SK-N-SH treated with all-trans-retinoic acid at 6 μM for 48 hours (cell line): ENCODE data around the gene OASL.

Experiments
- ATAC-seq: fragments of 200-7000 bp; cut with Tn5 transposase; 3 replicates; pipeline ENCODE4 v1.9.1; 2020; ENCODE audit warnings: mild to moderate bottlenecking, moderate library complexity
- BACH2 ChIP-seq: fragments of 250-450 bp; sonication (Bioruptor Pico); IDR thresholded peaks from 2 replicates; pipeline ENCODE4 v1.9.0; 2021; ENCODE audit warnings: mild to moderate bottlenecking, borderline replicate concordance
- CREB5 ChIP-seq: fragments of 250-450 bp; sonication (Bioruptor Pico); IDR thresholded peaks from 2 replicates; pipeline ENCODE4 v1.5.1; 2020; ENCODE audit warnings: low read depth, mild to moderate bottlenecking, moderate library complexity
- CSDC2 ChIP-seq: fragments of 250-450 bp; sonication (Bioruptor Pico); IDR thresholded peaks from 2 replicates; pipeline ENCODE4 v1.5.0; 2020; ENCODE audit warnings: mild to moderate bottlenecking, moderate library complexity
- GLIS3 ChIP-seq: fragments of 250-450 bp; sonication (Bioruptor Pico); IDR thresholded peaks from 2 replicates; pipeline ENCODE4 v1.5.0; 2020; ENCODE audit warnings: mild to moderate bottlenecking, moderate library complexity
- ISL1 ChIP-seq: fragments of 250-450 bp; sonication (Bioruptor Pico); IDR thresholded peaks from 2 replicates; pipeline ENCODE4 v2.1.2; 2022; ENCODE audit warnings: mild to moderate bottlenecking, moderate library complexity
- PATZ1 ChIP-seq: fragments of 250-450 bp; sonication (Bioruptor Pico); IDR thresholded peaks from 2 replicates; pipeline ENCODE4 v1.8.0; 2020; ENCODE audit warnings: mild to moderate bottlenecking, moderate library complexity, borderline replicate concordance
- POU6F1 ChIP-seq: fragments of 250-450 bp; sonication (Bioruptor Pico); IDR thresholded peaks from 2 replicates; pipeline ENCODE4 v1.8.0; 2021; ENCODE audit warnings: low read depth, mild to moderate bottlenecking, moderate library complexity, borderline replicate concordance
- PPARA ChIP-seq: fragments of 250-450 bp; sonication (Bioruptor Pico); IDR thresholded peaks from 2 replicates; pipeline ENCODE4 v1.5.0; 2020; ENCODE audit warnings: mild to moderate bottlenecking, borderline replicate concordance
- RARB ChIP-seq: fragments of 250-450 bp; sonication (Bioruptor Pico); IDR thresholded peaks from 2 replicates; pipeline ENCODE4 v1.8.0; 2021; ENCODE audit warnings: mild to moderate bottlenecking, moderate library complexity
- TCF4 ChIP-seq: fragments of 250-450 bp; sonication (Bioruptor Pico); IDR thresholded peaks from 2 replicates; pipeline ENCODE4 v1.8.0; 2021; ENCODE audit warnings: mild to moderate bottlenecking, moderate library complexity, borderline replicate concordance
- TSHZ2 ChIP-seq: fragments of 250-450 bp; sonication (Bioruptor Pico); IDR thresholded peaks from 2 replicates; pipeline ENCODE4 v1.5.0; 2020; ENCODE audit warnings: mild to moderate bottlenecking, moderate library complexity
- ZC3H10 ChIP-seq: fragments of 250-450 bp; sonication (Bioruptor Pico); IDR thresholded peaks from 2 replicates; pipeline ENCODE4 v1.5.1; 2021; ENCODE audit warnings: mild to moderate bottlenecking, moderate library complexity
- ZFP3 ChIP-seq: fragments of 250-450 bp; sonication (Bioruptor Pico); IDR thresholded peaks from 2 replicates; pipeline ENCODE4 v1.5.0; 2020; ENCODE audit warnings: mild to moderate bottlenecking, moderate library complexity
- ZFP30 ChIP-seq: fragments of 450-650 bp; formaldehyde crosslinking; IDR thresholded peaks from 2 replicates; pipeline ENCODE4 v1.5.0; 2022; ENCODE audit warnings: mild to moderate bottlenecking, moderate library complexity
- ZNF565 ChIP-seq: fragments of 450-650 bp; formaldehyde crosslinking; conservative IDR thresholded peaks from 2 replicates; pipeline ENCODE4 v1.5.0; 2020; ENCODE audit warnings: low read depth, mild to moderate bottlenecking, moderate library complexity
- ZNF70 ChIP-seq: fragments of 450-650 bp; formaldehyde crosslinking; IDR thresholded peaks from 2 replicates; pipeline ENCODE4 v1.5.0; 2020; ENCODE audit warnings: mild to moderate bottlenecking, moderate library complexity

Gene OASL

GRCh38 chr12:121001841-121002483 is 37.1 kb downstream of the OASL start:
- no peak for TF ChIP-seq ZFP30 (CRISPR knock-in tag)
- TF ChIP-seq POU6F1 (CRISPR knock-in tag), result no peak
- TF ChIP-seq ISL1 (CRISPR knock-in tag), result no peak
- TF ChIP-seq GLIS3, result no peak
- TF ChIP-seq BACH2 (CRISPR knock-in tag), result no peak
- no peak for TF ChIP-seq CREB5
- no peak for TF ChIP-seq RARB (CRISPR knock-in tag)
- no peak for TF ChIP-seq TCF4
- no peak for TF ChIP-seq PPARA
- TF ChIP-seq PATZ1 (CRISPR knock-in tag), result no peak
- no peak for TF ChIP-seq TSHZ2 (CRISPR knock-in tag)
- no peak for ATAC-seq

DNA sequence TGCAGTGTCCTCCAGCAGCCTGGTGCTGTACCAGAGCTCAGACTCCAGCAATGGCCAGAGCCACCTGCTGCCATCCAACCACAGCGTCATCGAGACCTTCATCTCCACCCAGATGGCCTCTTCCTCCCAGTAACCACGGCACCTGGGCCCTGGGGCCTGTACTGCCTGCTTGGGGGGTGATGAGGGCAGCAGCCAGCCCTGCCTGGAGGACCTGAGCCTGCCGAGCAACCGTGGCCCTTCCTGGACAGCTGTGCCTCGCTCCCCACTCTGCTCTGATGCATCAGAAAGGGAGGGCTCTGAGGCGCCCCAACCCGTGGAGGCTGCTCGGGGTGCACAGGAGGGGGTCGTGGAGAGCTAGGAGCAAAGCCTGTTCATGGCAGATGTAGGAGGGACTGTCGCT is 38.0 kb downstream of the OASL start:
- no peak for ATAC-seq

DNA sequence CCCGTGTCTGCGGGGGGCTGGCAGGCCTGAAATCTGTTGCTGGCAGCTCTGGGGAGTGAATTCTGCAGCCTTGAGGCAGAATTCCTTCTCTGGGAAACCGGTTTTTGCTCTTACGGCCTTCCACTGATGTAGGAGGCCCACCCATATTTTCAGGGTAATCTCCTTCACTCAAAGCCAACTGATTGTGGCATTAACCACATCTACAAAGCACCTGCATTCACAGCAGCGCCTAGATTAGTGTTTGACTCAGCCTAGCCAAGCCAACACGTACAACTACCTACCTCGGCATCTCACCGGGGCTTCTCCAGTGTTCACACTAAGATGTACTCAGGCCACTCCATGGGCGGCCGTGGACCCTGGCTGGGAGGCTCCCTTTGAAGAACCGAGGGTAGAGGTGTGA is 38.5 kb downstream of the OASL start:
- TF ChIP-seq ZFP3 (CRISPR knock-in tag) (no peak), TSHZ2 (CRISPR knock-in tag) (no peak), CSDC2 (CRISPR knock-in tag) (no peak), ZC3H10 (no peak)
- TF ChIP-seq, all 23 proteins: peak for 0
- no peak for ATAC-seq

More for the DNA sequence above, 38.0 kb downstream of the OASL start:
- no peak for TF ChIP-seq ZNF70 (CRISPR knock-in tag)
- TF ChIP-seq ZNF565 (CRISPR knock-in tag), result no peak
- no peak for TF ChIP-seq ZFP3 (CRISPR knock-in tag)
- TF ChIP-seq, all 23 proteins: peak for 0
